ENCODE data around the gene POU4F1. TPM values are rescaled to one million over a fixed set of nuclear protein-coding genes. Genes with fewer than 3 reads are reported as not detected.
"Not testable (repeated sequence)": the region's sequence is repeated elsewhere in the genome, so short reads cannot be mapped to it uniquely, and the experiment has no call there.

Gene POU4F1
- 1.6 TPM for total RNA-seq

- no peak within 1 kb of the TSS for H3K27ac ChIP-seq (ENCODE audit: low read depth, low read length)
- peaks cover 0 to 2% (median 0%) of the 10 kb centered on the region in 3 donors for H3K9me3 ChIP-seq (ENCODE audit: control insufficient read depth in 3 of 3, low read length in 3 of 3)
- H3K36me3 ChIP-seq (ENCODE audit: control insufficient read depth in 3 of 3, insufficient read depth in 3 of 3, low read length in 3 of 3), result peaks cover 0 to 2% (median 0%) of the 10 kb centered on the region in 3 donors
- peaks cover 87 to 93% (median 90%) of the 10 kb centered on the region in 3 donors for H3K27me3 ChIP-seq (ENCODE audit: control insufficient read depth in 3 of 3, insufficient read depth in 3 of 3, low read length in 3 of 3)
- H3K4me1 ChIP-seq (ENCODE audit: control insufficient read depth in 3 of 3, insufficient read depth in 3 of 3, low read length in 3 of 3), result peaks cover 15 to 24% (median 18%) of the 10 kb centered on the region in 3 donors
- H3K4me3 ChIP-seq (ENCODE audit: low read length in 3 of 3), result peak within 1 kb of the TSS; percentile 59 to 77 (median 74)
- peak within 1 kb of the TSS in 1 of 3 donors; percentile 25 for H3K9ac ChIP-seq (ENCODE audit: low read depth in 1 of 3, low read length in 3 of 3)
Measured at GRCh38 chr13:78603240-78603957, at the start of gene POU4F1. Gene POU4F1, minus strand, starts transcription at chr13:78603552. Its CDS starts 226 bp downstream, at chr13:78603326.

- H3K4me1 ChIP-seq (ENCODE audit: control insufficient read depth in 3 of 3, insufficient read depth in 3 of 3, low read length in 3 of 3), result peaks cover 3 to 6% (median 3%) of the 10 kb centered on the region in 3 donors
Measured at GRCh38 chr13:78652651-78653050, 49.3 kb upstream of the POU4F1 start.

GRCh38 chr13:78650717-78651083 is 47.3 kb upstream of the POU4F1 start:
- Histone ChIP-seq H3K4me3 (ENCODE audit: low read length in 3 of 3) (no peak overlapping the region), H3K4me1 (ENCODE audit: control insufficient read depth in 3 of 3, insufficient read depth in 3 of 3, low read length in 3 of 3) (peaks cover 0 to 3% (median 0%) of the 10 kb centered on the region in 3 donors), H3K27ac (ENCODE audit: low read depth, low read length) (no peak overlapping the region), H3K9ac (ENCODE audit: low read depth in 1 of 3, low read length in 3 of 3) (no peak overlapping the region), H3K9me3 (ENCODE audit: control insufficient read depth in 3 of 3, low read length in 3 of 3) (no peaks in the 10 kb centered on the region), H3K27me3 (ENCODE audit: control insufficient read depth in 3 of 3, insufficient read depth in 3 of 3, low read length in 3 of 3) (no peaks in the 10 kb centered on the region), H3K36me3 (ENCODE audit: control insufficient read depth in 3 of 3, insufficient read depth in 3 of 3, low read length in 3 of 3) (no peaks in the 10 kb centered on the region)

More at GRCh38 chr13:78652651-78653050, 49.3 kb upstream of the POU4F1 start:
- Histone ChIP-seq H3K4me3 (ENCODE audit: low read length in 3 of 3) (no peak overlapping the region), H3K27ac (ENCODE audit: low read depth, low read length) (no peak overlapping the region), H3K9ac (ENCODE audit: low read depth in 1 of 3, low read length in 3 of 3) (no peak overlapping the region), H3K36me3 (ENCODE audit: control insufficient read depth in 3 of 3, insufficient read depth in 3 of 3, low read length in 3 of 3) (no peaks in the 10 kb centered on the region), H3K9me3 (ENCODE audit: control insufficient read depth in 3 of 3, low read length in 3 of 3) (no peaks in the 10 kb centered on the region), H3K27me3 (ENCODE audit: control insufficient read depth in 3 of 3, insufficient read depth in 3 of 3, low read length in 3 of 3) (no peaks in the 10 kb centered on the region)

GRCh38 chr13:78649997-78650716 is 46.8 kb upstream of the POU4F1 start:
- Histone ChIP-seq H3K4me1 (ENCODE audit: control insufficient read depth in 3 of 3, insufficient read depth in 3 of 3, low read length in 3 of 3) (peaks cover 0 to 3% (median 0%) of the 10 kb centered on the region in 3 donors), H3K4me3 (ENCODE audit: low read length in 3 of 3) (no peak overlapping the region), H3K27me3 (ENCODE audit: control insufficient read depth in 3 of 3, insufficient read depth in 3 of 3, low read length in 3 of 3) (no peaks in the 10 kb centered on the region), H3K36me3 (ENCODE audit: control insufficient read depth in 3 of 3, insufficient read depth in 3 of 3, low read length in 3 of 3) (no peaks in the 10 kb centered on the region), H3K9me3 (ENCODE audit: control insufficient read depth in 3 of 3, low read length in 3 of 3) (no peaks in the 10 kb centered on the region), H3K27ac (ENCODE audit: low read depth, low read length) (no peak overlapping the region), H3K9ac (ENCODE audit: low read depth in 1 of 3, low read length in 3 of 3) (no peak overlapping the region)

GRCh38 chr13:78647109-78647678 is 43.8 kb upstream of the POU4F1 start:
- H3K4me1 ChIP-seq (ENCODE audit: control insufficient read depth in 3 of 3, insufficient read depth in 3 of 3, low read length in 3 of 3); H3K9ac ChIP-seq (ENCODE audit: low read depth in 1 of 3, low read length in 3 of 3); H3K27ac ChIP-seq (ENCODE audit: low read depth, low read length); H3K27me3 ChIP-seq (ENCODE audit: control insufficient read depth in 3 of 3, insufficient read depth in 3 of 3, low read length in 3 of 3); H3K36me3 ChIP-seq (ENCODE audit: control insufficient read depth in 3 of 3, insufficient read depth in 3 of 3, low read length in 3 of 3); H3K9me3 ChIP-seq (ENCODE audit: control insufficient read depth in 3 of 3, low read length in 3 of 3); H3K4me3 ChIP-seq (ENCODE audit: low read length in 3 of 3): not testable (repeated sequence)

- H3K9ac ChIP-seq (ENCODE audit: low read depth in 1 of 3, low read length in 3 of 3), result no peak overlapping the region
- no peaks in the 10 kb centered on the region for H3K4me1 ChIP-seq (ENCODE audit: control insufficient read depth in 3 of 3, insufficient read depth in 3 of 3, low read length in 3 of 3)
- H3K4me3 ChIP-seq (ENCODE audit: low read length in 3 of 3), result no peak overlapping the region
- H3K27me3 ChIP-seq (ENCODE audit: control insufficient read depth in 3 of 3, insufficient read depth in 3 of 3, low read length in 3 of 3), result no peaks in the 10 kb centered on the region
- no peaks in the 10 kb centered on the region for H3K9me3 ChIP-seq (ENCODE audit: control insufficient read depth in 3 of 3, low read length in 3 of 3)
- no peak overlapping the region for H3K27ac ChIP-seq (ENCODE audit: low read depth, low read length)
- H3K36me3 ChIP-seq (ENCODE audit: control insufficient read depth in 3 of 3, insufficient read depth in 3 of 3, low read length in 3 of 3), result peaks cover 3 to 17% (median 13%) of the 10 kb centered on the region in 3 donors
Measured at GRCh38 chr13:78638216-78638615, 34.9 kb upstream of the POU4F1 start.

GRCh38 chr13:78636495-78636894 is 33.1 kb upstream of the POU4F1 start:
- no peaks in the 10 kb centered on the region for H3K27me3 ChIP-seq (ENCODE audit: control insufficient read depth in 3 of 3, insufficient read depth in 3 of 3, low read length in 3 of 3)
- no peak overlapping the region for H3K9ac ChIP-seq (ENCODE audit: low read depth in 1 of 3, low read length in 3 of 3)
- peaks cover 3 to 29% (median 24%) of the 10 kb centered on the region in 3 donors for H3K36me3 ChIP-seq (ENCODE audit: control insufficient read depth in 3 of 3, insufficient read depth in 3 of 3, low read length in 3 of 3)
- no peaks in the 10 kb centered on the region for H3K4me1 ChIP-seq (ENCODE audit: control insufficient read depth in 3 of 3, insufficient read depth in 3 of 3, low read length in 3 of 3)
- no peaks in the 10 kb centered on the region for H3K9me3 ChIP-seq (ENCODE audit: control insufficient read depth in 3 of 3, low read length in 3 of 3)
- H3K4me3 ChIP-seq (ENCODE audit: low read length in 3 of 3), result no peak overlapping the region
- H3K27ac ChIP-seq (ENCODE audit: low read depth, low read length), result no peak overlapping the region

GRCh38 chr13:78632996-78633395 is 29.6 kb upstream of the POU4F1 start:
- Histone ChIP-seq H3K4me3 (ENCODE audit: low read length in 3 of 3) (no peak overlapping the region), H3K4me1 (ENCODE audit: control insufficient read depth in 3 of 3, insufficient read depth in 3 of 3, low read length in 3 of 3) (no peaks in the 10 kb centered on the region), H3K27ac (ENCODE audit: low read depth, low read length) (no peak overlapping the region), H3K9me3 (ENCODE audit: control insufficient read depth in 3 of 3, low read length in 3 of 3) (no peaks in the 10 kb centered on the region), H3K36me3 (ENCODE audit: control insufficient read depth in 3 of 3, insufficient read depth in 3 of 3, low read length in 3 of 3) (peaks cover 3 to 28% (median 17%) of the 10 kb centered on the region in 3 donors), H3K9ac (ENCODE audit: low read depth in 1 of 3, low read length in 3 of 3) (no peak overlapping the region), H3K27me3 (ENCODE audit: control insufficient read depth in 3 of 3, insufficient read depth in 3 of 3, low read length in 3 of 3) (no peaks in the 10 kb centered on the region)

- Histone ChIP-seq H3K9ac (ENCODE audit: low read depth in 1 of 3, low read length in 3 of 3) (no peak overlapping the region), H3K4me3 (ENCODE audit: low read length in 3 of 3) (no peak overlapping the region), H3K9me3 (ENCODE audit: control insufficient read depth in 3 of 3, low read length in 3 of 3) (no peaks in the 10 kb centered on the region), H3K36me3 (ENCODE audit: control insufficient read depth in 3 of 3, insufficient read depth in 3 of 3, low read length in 3 of 3) (peaks cover 3 to 17% (median 16%) of the 10 kb centered on the region in 3 donors), H3K27ac (ENCODE audit: low read depth, low read length) (no peak overlapping the region), H3K4me1 (ENCODE audit: control insufficient read depth in 3 of 3, insufficient read depth in 3 of 3, low read length in 3 of 3) (no peaks in the 10 kb centered on the region), H3K27me3 (ENCODE audit: control insufficient read depth in 3 of 3, insufficient read depth in 3 of 3, low read length in 3 of 3) (no peaks in the 10 kb centered on the region)
Measured at GRCh38 chr13:78631077-78631476, 27.7 kb upstream of the POU4F1 start.

GRCh38 chr13:78630511-78630910 is 27.2 kb upstream of the POU4F1 start:
- Histone ChIP-seq H3K36me3 (ENCODE audit: control insufficient read depth in 3 of 3, insufficient read depth in 3 of 3, low read length in 3 of 3) (peaks cover 3 to 17% (median 16%) of the 10 kb centered on the region in 3 donors), H3K9me3 (ENCODE audit: control insufficient read depth in 3 of 3, low read length in 3 of 3) (no peaks in the 10 kb centered on the region), H3K27me3 (ENCODE audit: control insufficient read depth in 3 of 3, insufficient read depth in 3 of 3, low read length in 3 of 3) (no peaks in the 10 kb centered on the region), H3K4me3 (ENCODE audit: low read length in 3 of 3) (no peak overlapping the region), H3K27ac (ENCODE audit: low read depth, low read length) (no peak overlapping the region), H3K9ac (ENCODE audit: low read depth in 1 of 3, low read length in 3 of 3) (no peak overlapping the region), H3K4me1 (ENCODE audit: control insufficient read depth in 3 of 3, insufficient read depth in 3 of 3, low read length in 3 of 3) (no peaks in the 10 kb centered on the region)

All from skeletal muscle tissue (tissue), 4 donors.